GM23338 (cell line): Measurements from ENCODE around the gene KXD1. TPM values are rescaled to one million over a fixed set of nuclear protein-coding genes. Genes with fewer than 3 reads are reported as not detected.

Source experiments
- ATAC-seq: fragments of 200-7000 bp; cut with Tn5 transposase; 3 replicates; pipeline ENCODE4 v1.9.1; 2020
- DNase-seq: peaks from one replicate; pipeline ENCODE4 v3.0.0-alpha.2; 2015; ENCODE audit warnings: low spot score
- H2AFZ ChIP-seq: fragments of 200-600 bp; sonication (generic); 2 replicates; pipeline ENCODE4 v1.8.0; 2016; ENCODE audit warnings: antibody characterized with exemption, mild to moderate bottlenecking, moderate library complexity
- H3F3A ChIP-seq: fragments of 200-600 bp; sonication (generic); replicated peaks from 2 replicates; pipeline ENCODE4 v1.8.0; 2017; ENCODE audit warnings: antibody characterized with exemption, mixed run types, low read depth
- H3K27ac ChIP-seq: fragments of 200-600 bp; sonication (generic); 2 replicates; pipeline ENCODE4 v1.6.1; 2016; ENCODE audit warnings: low read depth
- H3K27me3 ChIP-seq: fragments of 200-600 bp; sonication (generic); 2 replicates; pipeline ENCODE4 v1.8.0; 2016; ENCODE audit warnings: mild to moderate bottlenecking, mixed run types, moderate library complexity; ENCODE audit not compliant: insufficient read depth
- H3K36me3 ChIP-seq: fragments of 200-600 bp; sonication (generic); 2 replicates; pipeline ENCODE4 v1.8.0; 2016; ENCODE audit warnings: mild to moderate bottlenecking; ENCODE audit not compliant: insufficient read depth
- H3K4me1 ChIP-seq: fragments of 200-600 bp; sonication (generic); 2 replicates; pipeline ENCODE4 v1.8.0; 2016; ENCODE audit warnings: mild to moderate bottlenecking, moderate library complexity; ENCODE audit not compliant: insufficient read depth
- H3K4me2 ChIP-seq: fragments of 200-600 bp; sonication (generic); 2 replicates; pipeline ENCODE4 v1.7.1; 2017; ENCODE audit warnings: mixed run types
- H3K4me3 ChIP-seq: fragments of 200-600 bp; sonication (generic); 2 replicates; pipeline ENCODE4 v1.6.1; 2016; ENCODE audit warnings: mixed run types
- H3K79me2 ChIP-seq: fragments of 200-600 bp; sonication (generic); replicated peaks from 2 replicates; pipeline ENCODE4 v1.8.0; 2017; ENCODE audit warnings: mild to moderate bottlenecking; ENCODE audit not compliant: insufficient read depth
- H3K9me2 ChIP-seq: fragments of 200-600 bp; sonication (generic); 2 replicates; pipeline ENCODE4 v1.8.0; 2017; ENCODE audit not compliant: insufficient read depth
- H4K20me1 ChIP-seq: fragments of 200-600 bp; sonication (generic); replicated peaks from 2 replicates; pipeline ENCODE4 v1.8.0; 2017; ENCODE audit warnings: mild to moderate bottlenecking; ENCODE audit not compliant: insufficient read depth
- H3K27ac Mint-ChIP-seq: 2 replicates; pipeline ENCODE4 v1.8.0; 2020; ENCODE audit warnings: inconsistent platforms, mild to moderate bottlenecking, moderate library complexity, mixed read lengths
- H3K27me3 Mint-ChIP-seq: 3 replicates; pipeline ENCODE4 v1.8.0; 2022; ENCODE audit warnings: low read depth, mild to moderate bottlenecking, moderate library complexity, mixed read lengths, inconsistent platforms; ENCODE audit not compliant: insufficient read depth, poor library complexity
- H3K36me3 Mint-ChIP-seq: 3 replicates; pipeline ENCODE4 v1.8.0; 2021; ENCODE audit warnings: low read depth, mild to moderate bottlenecking, inconsistent platforms, moderate library complexity, mixed read lengths
- H3K4me1 Mint-ChIP-seq: 3 replicates; pipeline ENCODE4 v1.8.0; 2020; ENCODE audit warnings: mild to moderate bottlenecking, inconsistent platforms, mixed read lengths
- H3K4me3 Mint-ChIP-seq: 3 replicates; pipeline ENCODE4 v1.8.0; 2021; ENCODE audit warnings: moderate library complexity, mild to moderate bottlenecking, inconsistent platforms, mixed read lengths
- H3K9me3 Mint-ChIP-seq: 3 replicates; pipeline ENCODE4 v1.8.0; 2020; ENCODE audit warnings: moderate library complexity, mild to moderate bottlenecking, inconsistent platforms, mixed read lengths
- CTCF ChIP-seq, 2 experiments: fragments of 200-600 bp in 1 of 2; sonication (generic) in 1 of 2; conservative IDR thresholded peaks; 2 replicates each; pipeline versions ENCODE4 v1.5.1 to v1.6.1; 2016 to 2017; ENCODE audit warnings: antibody characterized with exemption in 2 of 2, low read depth in 2 of 2, mild to moderate bottlenecking in 2 of 2, moderate library complexity in 1 of 2
- ETS1 ChIP-seq: IDR thresholded peaks from 2 replicates; pipeline ENCODE4 v1.6.1; 2016; ENCODE audit warnings: antibody characterized with exemption
- EZH2 ChIP-seq: fragments of 200-600 bp; sonication (generic); IDR thresholded peaks from one replicate; pipeline ENCODE4 v1.8.0; 2017; ENCODE audit warnings: antibody characterized with exemption, mild to moderate bottlenecking, low read depth; ENCODE audit not compliant: unreplicated experiment
- NANOG ChIP-seq: IDR thresholded peaks from 2 replicates; pipeline ENCODE4 v1.6.1; 2016; ENCODE audit warnings: antibody characterized with exemption, borderline replicate concordance
- POLR2AphosphoS5 ChIP-seq: IDR thresholded peaks from 2 replicates; pipeline ENCODE4 v1.6.1; 2016; ENCODE audit warnings: antibody characterized with exemption, low read depth
- REST ChIP-seq: IDR thresholded peaks from one replicate; pipeline ENCODE4 v1.6.1; 2018; ENCODE audit warnings: antibody characterized with exemption; ENCODE audit not compliant: unreplicated experiment
- STAT1 ChIP-seq: IDR thresholded peaks from one replicate; pipeline ENCODE4 v1.6.1; 2016; ENCODE audit warnings: antibody characterized with exemption; ENCODE audit not compliant: unreplicated experiment
- ZNF114 ChIP-seq: fragments of 250-450 bp; sonication (Bioruptor Pico); IDR thresholded peaks from 2 replicates; pipeline ENCODE4 v1.5.0; 2020; ENCODE audit warnings: mild to moderate bottlenecking, moderate library complexity
- polyA plus RNA-seq: library from polyadenylated mRNA; unstranded; fragments of >200 nt; fragmentation: Nextera tagmentation; extraction: Ambion mirVana; gene quantifications from 2 replicates; pipeline ENCODE4 v1.2.1, GENCODE V29; 2016
- total RNA-seq: library from RNA; depleted of rRNA; stranded (reverse); fragments of >200 nt; shearing (Covaris generic); gene quantifications from 2 replicates; pipeline ENCODE4 v1.2.3, GENCODE V29; 2014

The KXD1 gene
- total and polyA plus RNA-seq, 2 experiments from 2014 or later, result 108 to 164 TPM

- Mint-ChIP-seq H3K27ac (no peak overlapping the region), H3K36me3 (peaks cover 2% of the 10 kb centered on the region; the same call in 1 of the 3 replicates), H3K9me3 (no peaks in the 10 kb centered on the region; the same call in 2 of the 3 replicates), H3K4me3 (peak overlapping the region; percentile 57), H3K4me1 (peaks cover 24% of the 10 kb centered on the region), H3K27me3 (peaks cover 73% of the 10 kb centered on the region)
- Histone ChIP-seq H3K4me3 (peak overlapping the region; percentile 57), H3K27me3 (peaks cover 79% of the 10 kb centered on the region), H3K27ac (no peak overlapping the region), H2AFZ (no peak overlapping the region), H4K20me1 (0 out of 2 replicates have a peak, but pooled peaks cover 7% of the 10 kb centered on the region), H3K36me3 (no peaks in the 10 kb centered on the region), H3K79me2 (no peaks in the 10 kb centered on the region), H3K4me2 (peak overlapping the region; percentile 96), H3F3A (peaks cover 17% of the 10 kb centered on the region), H3K9me2 (no peaks in the 10 kb centered on the region), H3K4me1 (peaks cover 25% of the 10 kb centered on the region)
- no peak for TF ChIP-seq ZNF114 (CRISPR knock-in tag)
- TF ChIP-seq EZH2, result peak; percentile 55
- TF ChIP-seq CTCF (conservative IDR thresholded peaks at IDR 0.05; ENCODE audit: low read depth in 2 of 2), result peak; percentile 24 to 44
- no peak for TF ChIP-seq NANOG
- ATAC-seq (peak; percentile 66), DNase-seq (peak; percentile 84)
Measured at GRCh38 chr19:18603255-18603957, 45.7 kb downstream of the KXD1 start.

- Histone ChIP-seq H3K27me3 (peaks cover 87% of the 10 kb centered on the region), H3K4me3 (peak overlapping the region; percentile 57), H2AFZ (no peak overlapping the region), H4K20me1 (0 out of 2 replicates have a peak, but pooled peaks cover 7% of the 10 kb centered on the region), H3K36me3 (no peaks in the 10 kb centered on the region), H3K79me2 (no peaks in the 10 kb centered on the region), H3K4me2 (peak overlapping the region; percentile 96), H3K9me2 (no peaks in the 10 kb centered on the region), H3K4me1 (peaks cover 32% of the 10 kb centered on the region), H3K27ac (no peak overlapping the region), H3F3A (peaks cover 25% of the 10 kb centered on the region)
- no peak overlapping the region for H3K27ac Mint-ChIP-seq
- peaks cover 29% of the 10 kb centered on the region for H3K4me1 Mint-ChIP-seq
- DNase-seq (peak; percentile 59), ATAC-seq (peak; percentile 29)
- peak overlapping the region; percentile 67; the same call in 2 of the 3 replicates for H3K4me3 Mint-ChIP-seq
- H3K36me3 Mint-ChIP-seq, result peaks cover 2% of the 10 kb centered on the region; the same call in 1 of the 3 replicates
- H3K9me3 Mint-ChIP-seq, result no peaks in the 10 kb centered on the region; the same call in 2 of the 3 replicates
- peaks cover 77% of the 10 kb centered on the region for H3K27me3 Mint-ChIP-seq
- TF ChIP-seq NANOG (no peak), POLR2AphosphoS5 (no peak), REST (no peak), EZH2 (no peak), ETS1 (no peak), CTCF (conservative IDR thresholded peaks at IDR 0.05; ENCODE audit: low read depth in 2 of 2) (no peak), STAT1 (no peak)
Measured at GRCh38 chr19:18603958-18604819, 46.5 kb downstream of the KXD1 start.
